GM12878 (cell line): ENCODE data around the gene DUSP16. TPM values are rescaled to one million over a fixed set of nuclear protein-coding genes. Genes with fewer than 3 reads are reported as not detected.

Experiments
- ATAC-seq: fragments of 200-7000 bp; cut with Tn5 transposase; 3 replicates; pipeline ENCODE4 v1.9.1; 2020; ENCODE audit warnings: mild to moderate bottlenecking, moderate library complexity
- BruUV-seq: library from RNA; stranded (reverse); fragments of 400-500 nt; replicated peaks from 2 replicates; lab custom pipeline; 2021; lab: Mats Ljungman, UMichigan
- CTCF ChIA-PET: fragments of 300-600 bp; sonication (Branson Sonifier 250); formaldehyde crosslinking; extraction: SDS; loops from one replicate; lab custom pipeline; 2021; ENCODE audit warnings: inconsistent platforms; lab: Yijun Ruan, JAX
- POLR2A ChIA-PET: fragments of 350-600 bp; formaldehyde crosslinking; extraction: SDS; loops from one replicate; lab custom pipeline; 2021; ENCODE audit warnings: inconsistent platforms; lab: Charles Lee
- RAD21 ChIA-PET: fragments of 300-600 bp; sonication (Branson Sonifier 250); formaldehyde crosslinking; loops from one replicate; lab custom pipeline; 2023; ENCODE audit warnings: antibody characterized with exemption; ENCODE audit not compliant: unreplicated experiment; lab: Charles Lee
- SMC1A ChIA-PET: fragments of 300-600 bp; sonication (Branson Sonifier 250); formaldehyde crosslinking; loops from one replicate; lab custom pipeline; 2023; ENCODE audit not compliant: unreplicated experiment, uncharacterized antibody; lab: Charles Lee
- DNase-seq: peaks from one replicate; pipeline ENCODE4 v3.0.0-alpha.2; 2011; ENCODE audit warnings: low read depth, low spot score
- FAIRE-seq: peaks from 3 replicates; lab custom pipeline; 2011; peaks lifted over from hg19 to GRCh38; lab: Jason Lieb, UNC
- H2AFZ ChIP-seq: 2 replicates; pipeline ENCODE4 v1.6.0; 2011; ENCODE audit warnings: low read depth, low read length, control low read depth; ENCODE audit not compliant: control insufficient read depth
- H3K27ac ChIP-seq: 2 replicates; pipeline ENCODE4 v1.5.1; 2011; ENCODE audit warnings: control low read depth; ENCODE audit not compliant: control insufficient read depth, insufficient read depth
- H3K27me3 ChIP-seq, 2 experiments: replicated peaks in 1 of 2; 2 replicates each; pipeline versions ENCODE4 v1.6.0 to v1.6.1; 2011; ENCODE audit warnings: low read length in 1 of 2; ENCODE audit not compliant: control insufficient read depth in 2 of 2, insufficient read depth in 2 of 2
- H3K36me3 ChIP-seq, 2 experiments: 2 replicates each; pipeline ENCODE4 v1.5.1; 2011; ENCODE audit warnings: low read length in 1 of 2; ENCODE audit not compliant: control insufficient read depth in 2 of 2, insufficient read depth in 2 of 2
- H3K4me1 ChIP-seq: 2 replicates; pipeline ENCODE4 v1.6.1; 2011; ENCODE audit warnings: mild to moderate bottlenecking, low read length, moderate library complexity, mixed read lengths; ENCODE audit not compliant: control insufficient read depth, insufficient read depth
- H3K4me2 ChIP-seq: 2 replicates; pipeline ENCODE4 v1.6.0; 2011; ENCODE audit warnings: control low read depth; ENCODE audit not compliant: control insufficient read depth, insufficient read depth
- H3K4me3 ChIP-seq: fragments of 200-600 bp; sonication (generic); 2 replicates; pipeline ENCODE4 v1.5.1; 2016
- H3K79me2 ChIP-seq: 2 replicates; pipeline ENCODE4 v1.6.0; 2011; ENCODE audit warnings: low read length; ENCODE audit not compliant: control insufficient read depth, insufficient read depth
- H3K9ac ChIP-seq: 2 replicates; pipeline ENCODE4 v1.8.0; 2011; ENCODE audit warnings: low read length, control low read depth, mixed read lengths; ENCODE audit not compliant: control insufficient read depth, insufficient read depth
- H3K9me3 ChIP-seq: replicated peaks from 3 replicates; pipeline ENCODE4 v1.5.1; 2011; ENCODE audit warnings: mild to moderate bottlenecking, low read length; ENCODE audit not compliant: control insufficient read depth, insufficient read depth
- H4K20me1 ChIP-seq: 2 replicates; pipeline ENCODE4 v1.6.0; 2011; ENCODE audit not compliant: control insufficient read depth, insufficient read depth
- BRCA1 ChIP-seq: IDR thresholded peaks from 2 replicates; pipeline ENCODE4 v1.6.1; 2011; ENCODE audit warnings: low read depth, low read length, improper control_type of control experiment
- DPF2 ChIP-seq: fragments of 450-650 bp; IDR thresholded peaks from 2 replicates; pipeline ENCODE4 v1.6.1; 2017; ENCODE audit warnings: mild to moderate bottlenecking
- FOXK2 ChIP-seq: fragments of 450-650 bp; IDR thresholded peaks from 2 replicates; pipeline ENCODE4 v1.6.1; 2017; ENCODE audit warnings: mild to moderate bottlenecking, moderate library complexity
- IKZF1 ChIP-seq: fragments of 450-650 bp; conservative IDR thresholded peaks from 2 replicates; pipeline ENCODE4 v1.6.1; 2017; ENCODE audit warnings: antibody characterized with exemption, mild to moderate bottlenecking
- IKZF2 ChIP-seq, 2 experiments: fragments of 450-650 bp; IDR thresholded peaks; 2 replicates each; pipeline ENCODE4 v1.6.1; 2017; ENCODE audit warnings: mild to moderate bottlenecking in 2 of 2, moderate library complexity in 2 of 2
- MTA2 ChIP-seq: fragments of 450-650 bp; IDR thresholded peaks from 2 replicates; pipeline ENCODE4 v1.6.1; 2016; ENCODE audit warnings: low read depth, mild to moderate bottlenecking, moderate library complexity
- RB1 ChIP-seq: fragments of 450-650 bp; formaldehyde crosslinking; IDR thresholded peaks from 2 replicates; pipeline ENCODE4 v1.6.1; 2017; ENCODE audit warnings: mild to moderate bottlenecking, borderline replicate concordance
- SREBF2 ChIP-seq: IDR thresholded peaks from 2 replicates; pipeline ENCODE4 v1.6.1; 2012; ENCODE audit warnings: mild to moderate bottlenecking, low read length
- YY1 ChIP-seq: IDR thresholded peaks from 2 replicates; pipeline ENCODE4 v1.6.1; 2011; ENCODE audit warnings: low read depth, mild to moderate bottlenecking, low read length
- WGBS: methylation state at CpG from one replicate; pipeline ENCODE4 v1.1.6; 2016; ENCODE audit warnings: low lambda C conversion rate; ENCODE audit not compliant: insufficient replicate concordance, insufficient coverage; ENCODE audit errors: missing lambda C conversion rate; 5-methylcytosine and 5-hydroxymethylcytosine counted together
- in situ Hi-C: fragments of 300-500 bp; cut with MboI; formaldehyde crosslinking; loops from 9 replicates; pipeline ENCODE4 v1.14.3; 2018; ENCODE audit warnings: mixed read lengths
- intact Hi-C: fragments of 100-400 bp; cut with micrococcal nuclease; formaldehyde crosslinking; loops from one replicate; pipeline ENCODE4 v1.14.2; 2022; ENCODE audit not compliant: unreplicated experiment
- polyA plus RNA-seq, 11 experiments: library from polyadenylated mRNA; depleted of rRNA in 4 of 11; unstranded in 6 of 11; stranded (reverse) in 5 of 11; fragments of >200 nt; fragmentation: Nextera tagmentation in 4 of 11; fragmentation: Illumina TruSeq in 1 of 11; extraction: Ambion mirVana in 4 of 11; extraction: Trizol in 1 of 11; gene quantifications; 1 replicate in 1 of 11; 2 replicates in 10 of 11; pipeline versions ENCODE4 v1.2.1 to v1.2.3, GENCODE V29; 2011 to 2016; ENCODE audit warnings: inconsistent platforms in 2 of 11, missing spikeins in 2 of 11, low read depth in 1 of 11
- total RNA-seq, 4 experiments: library from RNA; depleted of rRNA in 3 of 4; stranded (reverse); fragments of >200 nt in 3 of 4; fragmentation: Illumina TruSeq in 1 of 4; extraction: Trizol in 1 of 4; gene quantifications; 2 replicates each; pipeline versions ENCODE4 v1.2.1 to v1.2.3, GENCODE V29; 2013 to 2021
- TF ChIP-seq, protein P1 (sequence below): fragments of 450-650 bp; IDR thresholded peaks from 2 replicates; pipeline ENCODE4 v1.6.1; 2017; ENCODE audit warnings: mild to moderate bottlenecking, moderate library complexity

The DUSP16 gene
- total and polyA plus RNA-seq, 10 of the 15 experiments (the other 5 are each of a cell fraction or from before 2014, with no cell fraction given) = 3.9 to 75.3 (median 26.8) TPM

DNA sequence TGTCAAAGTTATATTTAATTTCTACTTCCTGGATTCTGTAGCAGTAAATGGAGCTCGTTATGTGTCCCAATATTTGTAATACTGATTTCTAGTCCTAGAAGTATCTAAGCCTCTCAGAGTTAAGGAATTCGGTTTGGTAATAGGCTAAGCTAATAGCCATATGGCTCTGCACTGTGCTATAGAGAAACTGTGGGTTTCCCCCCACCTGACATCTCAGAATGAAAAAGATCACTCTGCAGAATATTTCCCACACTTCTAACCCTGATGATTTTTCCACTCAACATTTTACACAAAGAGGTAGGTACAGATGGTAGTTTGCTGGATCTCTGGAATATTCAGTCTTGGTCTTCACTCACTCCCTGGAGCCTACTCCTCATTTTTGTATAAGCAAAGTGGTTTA lies 134.6 kb downstream of the DUSP16 start (continued):
- TF ChIP-seq, protein P1, sequence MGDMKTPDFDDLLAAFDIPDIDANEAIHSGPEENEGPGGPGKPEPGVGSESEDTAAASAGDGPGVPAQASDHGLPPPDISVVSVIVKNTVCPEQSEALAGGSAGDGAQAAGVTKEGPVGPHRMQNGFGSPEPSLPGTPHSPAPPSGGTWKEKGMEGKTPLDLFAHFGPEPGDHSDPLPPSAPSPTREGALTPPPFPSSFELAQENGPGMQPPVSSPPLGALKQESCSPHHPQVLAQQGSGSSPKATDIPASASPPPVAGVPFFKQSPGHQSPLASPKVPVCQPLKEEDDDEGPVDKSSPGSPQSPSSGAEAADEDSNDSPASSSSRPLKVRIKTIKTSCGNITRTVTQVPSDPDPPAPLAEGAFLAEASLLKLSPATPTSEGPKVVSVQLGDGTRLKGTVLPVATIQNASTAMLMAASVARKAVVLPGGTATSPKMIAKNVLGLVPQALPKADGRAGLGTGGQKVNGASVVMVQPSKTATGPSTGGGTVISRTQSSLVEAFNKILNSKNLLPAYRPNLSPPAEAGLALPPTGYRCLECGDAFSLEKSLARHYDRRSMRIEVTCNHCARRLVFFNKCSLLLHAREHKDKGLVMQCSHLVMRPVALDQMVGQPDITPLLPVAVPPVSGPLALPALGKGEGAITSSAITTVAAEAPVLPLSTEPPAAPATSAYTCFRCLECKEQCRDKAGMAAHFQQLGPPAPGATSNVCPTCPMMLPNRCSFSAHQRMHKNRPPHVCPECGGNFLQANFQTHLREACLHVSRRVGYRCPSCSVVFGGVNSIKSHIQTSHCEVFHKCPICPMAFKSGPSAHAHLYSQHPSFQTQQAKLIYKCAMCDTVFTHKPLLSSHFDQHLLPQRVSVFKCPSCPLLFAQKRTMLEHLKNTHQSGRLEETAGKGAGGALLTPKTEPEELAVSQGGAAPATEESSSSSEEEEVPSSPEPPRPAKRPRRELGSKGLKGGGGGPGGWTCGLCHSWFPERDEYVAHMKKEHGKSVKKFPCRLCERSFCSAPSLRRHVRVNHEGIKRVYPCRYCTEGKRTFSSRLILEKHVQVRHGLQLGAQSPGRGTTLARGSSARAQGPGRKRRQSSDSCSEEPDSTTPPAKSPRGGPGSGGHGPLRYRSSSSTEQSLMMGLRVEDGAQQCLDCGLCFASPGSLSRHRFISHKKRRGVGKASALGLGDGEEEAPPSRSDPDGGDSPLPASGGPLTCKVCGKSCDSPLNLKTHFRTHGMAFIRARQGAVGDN = peak; percentile 39; the same call in 1 of the 2 replicates
- TF ChIP-seq IKZF2 (IDR thresholded peaks at IDR 0.05) (peak; percentile 35 to 48; a peak in 3 of 4 replicates), IKZF1 (peak; percentile 31; the same call in 1 of the 2 replicates), DPF2 (0 out of 2 replicates have a peak, but pooled peaks have one; percentile 22)

DNA sequence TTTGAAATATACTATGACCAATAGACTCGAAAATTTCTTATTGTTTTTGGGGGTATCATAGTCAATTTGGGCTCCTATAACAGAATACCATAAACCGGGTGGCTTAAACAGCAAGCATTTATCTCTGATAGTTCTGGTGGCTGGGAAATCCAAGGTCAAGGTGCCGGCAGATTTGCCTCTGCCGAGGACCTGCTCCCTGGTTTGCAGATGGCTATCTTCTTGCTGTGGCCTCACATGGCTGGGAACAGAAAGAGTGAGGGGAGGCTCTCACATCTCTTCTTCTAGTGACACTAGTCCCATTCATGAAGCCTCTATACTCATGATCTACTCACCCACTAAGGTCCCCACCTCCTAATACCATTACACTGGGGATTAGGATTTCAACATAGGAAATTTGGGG lies 135.1 kb downstream of the DUSP16 start:
- POLR2A ChIA-PET = interaction anchor here (0.5 to 1.5 kb wide), 5 partner anchors 9 to 298 kb away, joined by 3 to 8 read pairs (median 4); no protein-coding TSS in a partner anchor
- TF ChIP-seq SREBF2 (no peak), FOXK2 (no peak), MTA2 (no peak), BRCA1 (no peak), RB1 (no peak), YY1 (no peak)
- CTCF ChIA-PET = interaction anchor here (0.6 to 1.2 kb wide), 4 partner anchors 9 to 94 kb away, joined by 3 read pairs; no protein-coding TSS in a partner anchor
- DNase-seq = no peak
- H4K20me1 ChIP-seq = no peaks in the 10 kb centered on the region
- in situ Hi-C loops (no loop called here), intact Hi-C loops (no loop called here)
- FAIRE-seq = no peak
- SMC1A ChIA-PET = interaction anchor here (0.8 to 2.9 kb wide), 9 partner anchors 9 to 127 kb away, joined by 3 to 9 read pairs (median 4); no protein-coding TSS in a partner anchor
- no peak overlapping the region for H2AFZ ChIP-seq
- no peak overlapping the region for H3K4me3 ChIP-seq
- peak; percentile 15; the same call in 1 of the 3 replicates for ATAC-seq
- H3K27me3 ChIP-seq = no peaks in the 10 kb centered on the region
- 83% methylated on average over 4 of the region's 4 CpGs for WGBS
- H3K4me2 ChIP-seq = no peak overlapping the region
- H3K4me1 ChIP-seq = peaks cover 13% of the 10 kb centered on the region
- H3K27ac ChIP-seq = peak overlapping the region; percentile 7; the same call in 1 of the 2 replicates
- BruUV-seq = no TSS peak
- H3K79me2 ChIP-seq = no peaks in the 10 kb centered on the region; the same call in 1 of the 2 replicates
- RAD21 ChIA-PET = interaction anchor here (0.6 to 1.6 kb wide), 10 partner anchors 9 to 1192 kb away, joined by 3 to 6 read pairs (median 3); no protein-coding TSS in a partner anchor
- H3K36me3 ChIP-seq = no peaks in the 10 kb centered on the region
- H3K9ac ChIP-seq = no peak overlapping the region
- no peaks in the 10 kb centered on the region; the same call in none of the 3 replicates for H3K9me3 ChIP-seq
